ENCODE measurements around the gene VCL. TPM values are rescaled to one million over a fixed set of nuclear protein-coding genes. Genes with fewer than 3 reads are reported as not detected.
"Not testable (repeated sequence)": the region's sequence is repeated elsewhere in the genome, so short reads cannot be mapped to it uniquely, and the experiment has no call there.

VCL gene
- polyA plus RNA-seq, 12 donors: 107 to 176 (median 147) TPM

- not testable (repeated sequence) for DNase-seq
Observed at GRCh38 chr10:74000244-74000643, 2.3 kb downstream of the VCL start.

GRCh38 chr10:74000892-74001669 lies 3.2 kb downstream of the VCL start:
- DNase-seq: no peak

GRCh38 chr10:74006269-74006668 lies 8.4 kb downstream of the VCL start:
- no peak for DNase-seq

GRCh38 chr10:74008212-74008731 lies 10.4 kb downstream of the VCL start:
- no peak for DNase-seq

GRCh38 chr10:74011017-74011416 lies 13.1 kb downstream of the VCL start:
- DNase-seq: no peak

- DNase-seq: no peak
Observed at GRCh38 chr10:74011770-74012169, 13.9 kb downstream of the VCL start.

GRCh38 chr10:74012480-74012879 lies 14.6 kb downstream of the VCL start:
- no peak for DNase-seq

- DNase-seq: no peak
Observed at GRCh38 chr10:74013004-74013403, 15.1 kb downstream of the VCL start.

GRCh38 chr10:74014574-74014973 lies 16.7 kb downstream of the VCL start:
- DNase-seq: not testable (repeated sequence)

- DNase-seq: no peak
Observed at GRCh38 chr10:74018241-74018640, 20.3 kb downstream of the VCL start.

- no peak for DNase-seq
Observed at GRCh38 chr10:74021248-74022055, 23.5 kb downstream of the VCL start.

GRCh38 chr10:74022926-74023629 lies 25.2 kb downstream of the VCL start:
- DNase-seq: no peak

GRCh38 chr10:74024600-74024999 lies 26.7 kb downstream of the VCL start:
- no peak for DNase-seq

GRCh38 chr10:74025380-74025978 lies 27.6 kb downstream of the VCL start:
- DNase-seq: no peak

- DNase-seq: no peak
Observed at GRCh38 chr10:74026428-74027015, 28.6 kb downstream of the VCL start.

- DNase-seq: no peak
Observed at GRCh38 chr10:74027702-74028101, 29.8 kb downstream of the VCL start.

GRCh38 chr10:74029943-74030342 lies 32.0 kb downstream of the VCL start:
- DNase-seq: no peak

GRCh38 chr10:74032208-74032607 lies 34.3 kb downstream of the VCL start:
- DNase-seq: not testable (repeated sequence)

GRCh38 chr10:74032900-74033655 lies 35.2 kb downstream of the VCL start:
- no peak for DNase-seq

GRCh38 chr10:74033702-74034101 lies 35.8 kb downstream of the VCL start:
- DNase-seq: no peak

GRCh38 chr10:74034301-74034700 lies 36.4 kb downstream of the VCL start:
- no peak for DNase-seq
